Measurements from ENCODE around the gene ZSCAN31. TPM values are rescaled to one million over a fixed set of nuclear protein-coding genes. Genes with fewer than 3 reads are reported as not detected.

Gene ZSCAN31
- total and polyA plus RNA-seq, 9 of the 15 experiments (the other 6 are each of a cell fraction or from before 2014, with no cell fraction given) = 3.9 to 12.1 (median 7.0) TPM

DNA sequence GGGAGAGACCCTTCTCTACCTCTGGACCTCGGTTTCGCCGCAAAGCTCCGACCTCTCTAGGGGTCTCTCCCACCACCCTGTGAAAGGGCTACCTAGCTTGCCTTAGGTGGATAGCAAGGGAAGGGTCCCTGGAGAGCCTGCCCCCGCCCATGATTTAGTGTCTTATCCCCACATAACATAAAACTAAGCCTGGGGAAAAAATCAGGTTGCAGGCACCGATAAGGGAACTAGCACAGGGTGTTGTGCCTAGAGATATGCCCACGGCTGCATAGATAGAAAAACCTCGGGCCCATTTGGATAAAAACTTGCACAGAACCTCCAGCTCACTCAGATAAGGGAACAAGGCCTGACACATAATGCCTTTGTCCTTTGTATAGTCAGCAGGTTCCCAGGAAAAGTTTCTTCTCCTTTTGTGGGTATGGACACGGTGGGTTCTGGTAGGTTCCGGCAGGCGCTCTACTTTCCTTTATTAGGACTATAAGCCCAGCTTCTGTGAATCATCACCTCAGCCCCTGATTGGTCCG, 846 bp downstream of the ZSCAN31 start (continued):
- TF ChIP-seq OTX1 (CRISPR knock-in tag; IDR thresholded peaks at IDR 0.05) = no peak
- peak; percentile 29; the same call in 1 of the 2 replicates for TF ChIP-seq ZNF384 (IDR thresholded peaks at IDR 0.05; ENCODE audit: low read depth, low read length)
- no peak for TF ChIP-seq GABPA (tag; conservative IDR thresholded peaks at IDR 0.05; ENCODE audit: low read depth)
- TF ChIP-seq MTA2 (IDR thresholded peaks at IDR 0.05; ENCODE audit: low read depth) = peak; percentile 97
- TF ChIP-seq, protein P1, sequence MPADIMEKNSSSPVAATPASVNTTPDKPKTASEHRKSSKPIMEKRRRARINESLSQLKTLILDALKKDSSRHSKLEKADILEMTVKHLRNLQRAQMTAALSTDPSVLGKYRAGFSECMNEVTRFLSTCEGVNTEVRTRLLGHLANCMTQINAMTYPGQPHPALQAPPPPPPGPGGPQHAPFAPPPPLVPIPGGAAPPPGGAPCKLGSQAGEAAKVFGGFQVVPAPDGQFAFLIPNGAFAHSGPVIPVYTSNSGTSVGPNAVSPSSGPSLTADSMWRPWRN (IDR thresholded peaks at IDR 0.05; ENCODE audit: low read depth) = peak; percentile 75
- TF ChIP-seq ZNF717 (CRISPR knock-in tag; IDR thresholded peaks at IDR 0.05) = 0 out of 2 replicates have a peak, but pooled peaks have one; percentile 48
- peak; percentile 99 for TF ChIP-seq ZBTB7A (IDR thresholded peaks at IDR 0.05; ENCODE audit: borderline replicate concordance, control insufficient read depth, low read depth, low read length)
- TF ChIP-seq, protein P2, sequence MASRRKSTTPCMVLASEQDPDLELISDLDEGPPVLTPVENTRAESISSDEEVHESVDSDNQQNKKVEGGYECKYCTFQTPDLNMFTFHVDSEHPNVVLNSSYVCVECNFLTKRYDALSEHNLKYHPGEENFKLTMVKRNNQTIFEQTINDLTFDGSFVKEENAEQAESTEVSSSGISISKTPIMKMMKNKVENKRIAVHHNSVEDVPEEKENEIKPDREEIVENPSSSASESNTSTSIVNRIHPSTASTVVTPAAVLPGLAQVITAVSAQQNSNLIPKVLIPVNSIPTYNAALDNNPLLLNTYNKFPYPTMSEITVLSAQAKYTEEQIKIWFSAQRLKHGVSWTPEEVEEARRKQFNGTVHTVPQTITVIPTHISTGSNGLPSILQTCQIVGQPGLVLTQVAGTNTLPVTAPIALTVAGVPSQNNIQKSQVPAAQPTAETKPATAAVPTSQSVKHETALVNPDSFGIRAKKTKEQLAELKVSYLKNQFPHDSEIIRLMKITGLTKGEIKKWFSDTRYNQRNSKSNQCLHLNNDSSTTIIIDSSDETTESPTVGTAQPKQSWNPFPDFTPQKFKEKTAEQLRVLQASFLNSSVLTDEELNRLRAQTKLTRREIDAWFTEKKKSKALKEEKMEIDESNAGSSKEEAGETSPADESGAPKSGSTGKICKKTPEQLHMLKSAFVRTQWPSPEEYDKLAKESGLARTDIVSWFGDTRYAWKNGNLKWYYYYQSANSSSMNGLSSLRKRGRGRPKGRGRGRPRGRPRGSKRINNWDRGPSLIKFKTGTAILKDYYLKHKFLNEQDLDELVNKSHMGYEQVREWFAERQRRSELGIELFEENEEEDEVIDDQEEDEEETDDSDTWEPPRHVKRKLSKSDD (conservative IDR thresholded peaks at IDR 0.05; ENCODE audit: low read length) = 0 out of 2 replicates have a peak, but pooled peaks have one; percentile 24
- TF ChIP-seq ZNF589 (CRISPR knock-in tag; IDR thresholded peaks at IDR 0.05; ENCODE audit: low read depth) = peak; percentile 76; the same call in 1 of the 2 replicates
- TF ChIP-seq, protein P3, sequence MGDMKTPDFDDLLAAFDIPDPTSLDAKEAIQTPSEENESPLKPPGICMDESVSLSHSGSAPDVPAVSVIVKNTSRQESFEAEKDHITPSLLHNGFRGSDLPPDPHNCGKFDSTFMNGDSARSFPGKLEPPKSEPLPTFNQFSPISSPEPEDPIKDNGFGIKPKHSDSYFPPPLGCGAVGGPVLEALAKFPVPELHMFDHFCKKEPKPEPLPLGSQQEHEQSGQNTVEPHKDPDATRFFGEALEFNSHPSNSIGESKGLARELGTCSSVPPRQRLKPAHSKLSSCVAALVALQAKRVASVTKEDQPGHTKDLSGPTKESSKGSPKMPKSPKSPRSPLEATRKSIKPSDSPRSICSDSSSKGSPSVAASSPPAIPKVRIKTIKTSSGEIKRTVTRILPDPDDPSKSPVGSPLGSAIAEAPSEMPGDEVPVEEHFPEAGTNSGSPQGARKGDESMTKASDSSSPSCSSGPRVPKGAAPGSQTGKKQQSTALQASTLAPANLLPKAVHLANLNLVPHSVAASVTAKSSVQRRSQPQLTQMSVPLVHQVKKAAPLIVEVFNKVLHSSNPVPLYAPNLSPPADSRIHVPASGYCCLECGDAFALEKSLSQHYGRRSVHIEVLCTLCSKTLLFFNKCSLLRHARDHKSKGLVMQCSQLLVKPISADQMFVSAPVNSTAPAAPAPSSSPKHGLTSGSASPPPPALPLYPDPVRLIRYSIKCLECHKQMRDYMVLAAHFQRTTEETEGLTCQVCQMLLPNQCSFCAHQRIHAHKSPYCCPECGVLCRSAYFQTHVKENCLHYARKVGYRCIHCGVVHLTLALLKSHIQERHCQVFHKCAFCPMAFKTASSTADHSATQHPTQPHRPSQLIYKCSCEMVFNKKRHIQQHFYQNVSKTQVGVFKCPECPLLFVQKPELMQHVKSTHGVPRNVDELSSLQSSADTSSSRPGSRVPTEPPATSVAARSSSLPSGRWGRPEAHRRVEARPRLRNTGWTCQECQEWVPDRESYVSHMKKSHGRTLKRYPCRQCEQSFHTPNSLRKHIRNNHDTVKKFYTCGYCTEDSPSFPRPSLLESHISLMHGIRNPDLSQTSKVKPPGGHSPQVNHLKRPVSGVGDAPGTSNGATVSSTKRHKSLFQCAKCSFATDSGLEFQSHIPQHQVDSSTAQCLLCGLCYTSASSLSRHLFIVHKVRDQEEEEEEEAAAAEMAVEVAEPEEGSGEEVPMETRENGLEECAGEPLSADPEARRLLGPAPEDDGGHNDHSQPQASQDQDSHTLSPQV (IDR thresholded peaks at IDR 0.05) = 0 out of 2 replicates have a peak, but pooled peaks have one; percentile 63
- TF ChIP-seq ZFP36 (IDR thresholded peaks at IDR 0.05; ENCODE audit: low read depth, low read length, partially characterized antibody) = peak; percentile 4
- TF ChIP-seq ETV1 (tag; conservative IDR thresholded peaks at IDR 0.05; ENCODE audit: low read depth) = peak; percentile 74
- peak; percentile 45 to 90 for TF ChIP-seq ARNT (IDR thresholded peaks at IDR 0.05)
- TF ChIP-seq RCOR1 (IDR thresholded peaks at IDR 0.05; ENCODE audit: borderline replicate concordance in 1 of 2, low read depth in 2 of 2, low read length in 2 of 2) = peak; percentile 90 to 99; a peak in 3 of 4 replicates
- no peak for TF ChIP-seq SP2 (IDR thresholded peaks at IDR 0.05; ENCODE audit: extremely low read depth, low read depth, low read length, poor library complexity, severe bottlenecking)
- TF ChIP-seq, protein P4, sequence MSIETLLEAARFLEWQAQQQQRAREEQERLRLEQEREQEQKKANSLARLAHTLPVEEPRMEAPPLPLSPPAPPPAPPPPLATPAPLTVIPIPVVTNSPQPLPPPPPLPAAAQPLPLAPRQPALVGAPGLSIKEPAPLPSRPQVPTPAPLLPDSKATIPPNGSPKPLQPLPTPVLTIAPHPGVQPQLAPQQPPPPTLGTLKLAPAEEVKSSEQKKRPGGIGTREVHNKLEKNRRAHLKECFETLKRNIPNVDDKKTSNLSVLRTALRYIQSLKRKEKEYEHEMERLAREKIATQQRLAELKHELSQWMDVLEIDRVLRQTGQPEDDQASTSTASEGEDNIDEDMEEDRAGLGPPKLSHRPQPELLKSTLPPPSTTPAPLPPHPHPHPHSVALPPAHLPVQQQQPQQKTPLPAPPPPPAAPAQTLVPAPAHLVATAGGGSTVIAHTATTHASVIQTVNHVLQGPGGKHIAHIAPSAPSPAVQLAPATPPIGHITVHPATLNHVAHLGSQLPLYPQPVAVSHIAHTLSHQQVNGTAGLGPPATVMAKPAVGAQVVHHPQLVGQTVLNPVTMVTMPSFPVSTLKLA (conservative IDR thresholded peaks at IDR 0.05) = peak; percentile 28 to 54; a peak in 2 of 4 replicates
- TF ChIP-seq CTBP1 (IDR thresholded peaks at IDR 0.05; ENCODE audit: borderline replicate concordance) = peak; percentile 11; the same call in 1 of the 2 replicates
- peak; percentile 97 for TF ChIP-seq FOXM1 (IDR thresholded peaks at IDR 0.05; ENCODE audit: low read depth)
- no peak for TF ChIP-seq FOXM1 (CRISPR knock-in tag; IDR thresholded peaks at IDR 0.05; ENCODE audit: low read depth)

All from K562 (cell line).